Astrocyte of the hippocampus (primary cell): ENCODE measurements around the gene SNRPA1.
A peak's percentile ranks its signal among the peaks of the same experiment; 100 is the strongest.
"Not testable (repeated sequence)": the region's sequence is repeated elsewhere in the genome, so short reads cannot be mapped to it uniquely, and the experiment has no call there.

Experiments used
- DNase-seq: peaks from one replicate; pipeline ENCODE4 v3.0.0; 2011; ENCODE audit warnings: low read depth, low spot score

The SNRPA1 gene

GRCh38 chr15:101294731-101295606 lies at the start of gene SNRPA1:
Gene SNRPA1, minus strand, starts transcription at chr15:101295248. Its CDS starts 70 bp downstream, at chr15:101295178.
- DNase-seq, result peak; percentile 99

GRCh38 chr15:101342056-101342455 lies 47.0 kb upstream of the SNRPA1 start:
- DNase-seq, result no peak

GRCh38 chr15:101338502-101339057 lies 43.5 kb upstream of the SNRPA1 start:
- DNase-seq, result no peak

- DNase-seq, result no peak
Observed at GRCh38 chr15:101337976-101338375, 42.9 kb upstream of the SNRPA1 start.

GRCh38 chr15:101333907-101334789 lies 39.1 kb upstream of the SNRPA1 start:
- not testable (repeated sequence) for DNase-seq

- DNase-seq, result no peak
Observed at GRCh38 chr15:101332061-101332467, 37.0 kb upstream of the SNRPA1 start.

GRCh38 chr15:101329867-101330380 lies 34.9 kb upstream of the SNRPA1 start:
- no peak for DNase-seq

- no peak for DNase-seq
Observed at GRCh38 chr15:101329309-101329863, 34.3 kb upstream of the SNRPA1 start.

GRCh38 chr15:101328001-101328400 lies 33.0 kb upstream of the SNRPA1 start:
- no peak for DNase-seq

GRCh38 chr15:101327147-101327740 lies 32.2 kb upstream of the SNRPA1 start:
- no peak for DNase-seq

- DNase-seq, result no peak
Observed at GRCh38 chr15:101326462-101327146, 31.6 kb upstream of the SNRPA1 start.

- DNase-seq, result no peak
Observed at GRCh38 chr15:101326026-101326315, 30.9 kb upstream of the SNRPA1 start.

- DNase-seq, result no peak
Observed at GRCh38 chr15:101325263-101326025, 30.4 kb upstream of the SNRPA1 start.

- no peak for DNase-seq
Observed at GRCh38 chr15:101324524-101325177, 29.6 kb upstream of the SNRPA1 start.

GRCh38 chr15:101323793-101324523 lies 28.9 kb upstream of the SNRPA1 start:
- no peak for DNase-seq

- no peak for DNase-seq
Observed at GRCh38 chr15:101322854-101323477, 27.9 kb upstream of the SNRPA1 start.

GRCh38 chr15:101322016-101322695 lies 27.1 kb upstream of the SNRPA1 start:
- DNase-seq, result no peak
